Coronary artery (tissue), 2 donors: Measurements from ENCODE around the gene CENPVL3.

Experiments used
- DNase-seq: peaks from one replicate; pipeline ENCODE4 v3.0.0-alpha.2; 2017; ENCODE audit warnings: low spot score
- H3K27ac ChIP-seq, 2 donors: fragments of 200-600 bp; sonication (generic); one replicate each; pipeline ENCODE4 v1.5.1; 2016 to 2019
- H3K4me3 ChIP-seq: fragments of 200-600 bp; sonication (generic); 2 replicates; pipeline ENCODE4 v1.5.1; 2016; ENCODE audit warnings: mild to moderate bottlenecking, moderate library complexity
- TF ChIP-seq, protein P1 (sequence below): fragments of 200-600 bp; sonication (generic); IDR thresholded peaks from one replicate; pipeline ENCODE4 v1.5.1; 2019; ENCODE audit warnings: antibody characterized with exemption

Gene CENPVL3

DNA sequence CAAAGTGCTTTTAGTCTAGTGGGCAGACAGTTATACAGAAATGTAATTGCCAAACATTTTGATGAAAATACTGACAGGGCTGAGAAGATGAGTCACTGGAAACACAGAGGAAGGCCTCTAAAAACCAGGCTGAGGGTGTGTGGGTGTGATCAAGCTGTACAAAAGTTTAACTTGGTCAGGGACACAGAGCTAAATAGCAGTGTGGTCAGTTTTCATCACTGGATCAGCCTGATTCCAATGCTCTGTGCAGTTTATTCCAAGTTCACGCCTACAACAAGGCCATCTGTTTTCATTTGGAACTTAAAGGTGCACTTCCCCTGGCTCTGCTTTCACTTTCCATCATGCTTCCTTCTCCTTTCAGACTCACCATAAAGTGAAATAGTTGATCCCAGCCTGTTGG, 10.6 kb downstream of the CENPVL3 start:
- TF ChIP-seq, protein P1, sequence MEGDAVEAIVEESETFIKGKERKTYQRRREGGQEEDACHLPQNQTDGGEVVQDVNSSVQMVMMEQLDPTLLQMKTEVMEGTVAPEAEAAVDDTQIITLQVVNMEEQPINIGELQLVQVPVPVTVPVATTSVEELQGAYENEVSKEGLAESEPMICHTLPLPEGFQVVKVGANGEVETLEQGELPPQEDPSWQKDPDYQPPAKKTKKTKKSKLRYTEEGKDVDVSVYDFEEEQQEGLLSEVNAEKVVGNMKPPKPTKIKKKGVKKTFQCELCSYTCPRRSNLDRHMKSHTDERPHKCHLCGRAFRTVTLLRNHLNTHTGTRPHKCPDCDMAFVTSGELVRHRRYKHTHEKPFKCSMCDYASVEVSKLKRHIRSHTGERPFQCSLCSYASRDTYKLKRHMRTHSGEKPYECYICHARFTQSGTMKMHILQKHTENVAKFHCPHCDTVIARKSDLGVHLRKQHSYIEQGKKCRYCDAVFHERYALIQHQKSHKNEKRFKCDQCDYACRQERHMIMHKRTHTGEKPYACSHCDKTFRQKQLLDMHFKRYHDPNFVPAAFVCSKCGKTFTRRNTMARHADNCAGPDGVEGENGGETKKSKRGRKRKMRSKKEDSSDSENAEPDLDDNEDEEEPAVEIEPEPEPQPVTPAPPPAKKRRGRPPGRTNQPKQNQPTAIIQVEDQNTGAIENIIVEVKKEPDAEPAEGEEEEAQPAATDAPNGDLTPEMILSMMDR = no peak

DNA sequence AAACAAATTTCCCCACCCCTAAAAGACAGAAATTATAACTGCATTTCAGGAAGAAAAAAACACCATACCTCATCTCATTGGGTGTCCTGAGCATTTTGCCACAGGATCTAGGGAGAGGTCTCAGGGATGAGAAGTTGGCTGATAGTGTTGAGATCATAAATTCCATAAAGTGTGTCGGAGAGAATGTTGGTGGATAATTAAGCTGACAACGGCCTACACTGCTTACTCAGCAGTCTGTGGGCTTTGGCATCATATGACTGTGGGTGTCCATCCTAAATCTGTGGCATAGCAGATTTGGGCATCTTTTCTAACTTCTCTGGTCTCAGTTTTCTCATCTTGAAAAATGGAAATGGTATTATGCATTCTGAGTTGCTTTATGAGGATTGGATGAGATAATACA, 12.3 kb downstream of the CENPVL3 start:
- Histone ChIP-seq H3K27ac (no peak overlapping the region), H3K4me3 (no peak overlapping the region)
- no peak for DNase-seq
- TF ChIP-seq, protein P1 = no peak

More for the DNA sequence above, 10.6 kb downstream of the CENPVL3 start:
- Histone ChIP-seq H3K27ac (no peak overlapping the region), H3K4me3 (no peak overlapping the region)
- DNase-seq = no peak

DNA sequence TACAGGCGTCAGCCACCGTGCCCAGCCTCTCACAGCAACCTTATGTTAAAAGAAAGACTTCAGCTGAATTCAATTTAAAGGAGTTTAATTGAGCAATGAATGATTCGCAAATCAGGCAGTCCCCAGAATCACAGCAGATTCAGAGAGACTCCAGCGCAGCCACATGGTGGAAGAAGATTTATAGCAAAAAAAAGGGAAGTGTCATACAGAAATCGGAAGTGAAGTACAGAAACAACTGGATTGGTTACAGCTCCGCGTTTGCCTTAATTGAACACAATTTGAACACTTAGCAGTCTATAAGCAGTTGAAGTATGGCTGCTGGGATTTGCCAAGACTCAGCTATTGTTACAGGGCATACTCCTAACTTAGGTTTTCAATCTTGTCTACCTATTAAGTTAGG, 19.8 kb downstream of the CENPVL3 start:
- no peak overlapping the region for H3K27ac ChIP-seq
- no peak for DNase-seq
- H3K4me3 ChIP-seq = no peak overlapping the region
- TF ChIP-seq, protein P1 = no peak

DNA sequence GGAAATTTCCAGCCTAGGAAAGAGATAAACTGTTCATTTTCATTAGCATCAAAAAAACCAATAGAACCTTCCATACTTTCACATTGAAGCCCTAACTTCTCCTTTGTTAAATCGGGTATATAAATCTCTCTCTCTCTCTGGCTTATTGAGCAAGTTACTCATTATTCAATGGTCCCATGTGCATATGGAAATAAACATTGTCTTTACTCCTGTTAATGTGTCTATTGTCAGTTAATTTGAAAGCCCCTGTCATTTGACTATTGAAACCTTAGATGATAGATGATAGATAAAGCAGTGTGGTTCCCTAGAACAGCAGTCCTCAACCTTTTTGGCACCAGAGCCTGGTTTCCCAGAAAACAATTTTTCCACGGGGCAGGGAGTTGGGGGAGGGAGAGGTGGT, 46.8 kb downstream of the CENPVL3 start:
- Histone ChIP-seq H3K27ac (no peak overlapping the region), H3K4me3 (no peak overlapping the region)
- DNase-seq = no peak
- TF ChIP-seq, protein P1 = no peak

DNA sequence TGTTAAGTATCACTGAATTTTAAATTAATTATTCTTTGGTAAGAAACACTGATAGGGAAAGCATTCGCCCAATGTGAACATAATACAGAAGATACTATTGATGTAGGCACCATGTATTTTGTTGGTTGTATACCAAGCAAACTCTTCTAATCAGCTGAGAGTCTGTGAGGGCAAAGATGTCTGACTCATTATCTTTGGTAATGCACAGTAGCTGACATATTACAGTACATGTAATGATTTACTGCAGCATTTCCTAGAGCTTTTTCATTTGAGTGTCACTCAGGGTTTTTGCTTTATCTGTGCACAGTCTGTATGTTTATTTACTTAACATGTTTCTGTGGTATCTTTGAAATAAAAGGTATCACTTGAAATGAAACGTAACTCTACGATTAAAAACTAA, 49.2 kb downstream of the CENPVL3 start:
- no peak overlapping the region for H3K4me3 ChIP-seq
- DNase-seq = no peak
- TF ChIP-seq, protein P1 = no peak
- H3K27ac ChIP-seq = no peak overlapping the region

DNA sequence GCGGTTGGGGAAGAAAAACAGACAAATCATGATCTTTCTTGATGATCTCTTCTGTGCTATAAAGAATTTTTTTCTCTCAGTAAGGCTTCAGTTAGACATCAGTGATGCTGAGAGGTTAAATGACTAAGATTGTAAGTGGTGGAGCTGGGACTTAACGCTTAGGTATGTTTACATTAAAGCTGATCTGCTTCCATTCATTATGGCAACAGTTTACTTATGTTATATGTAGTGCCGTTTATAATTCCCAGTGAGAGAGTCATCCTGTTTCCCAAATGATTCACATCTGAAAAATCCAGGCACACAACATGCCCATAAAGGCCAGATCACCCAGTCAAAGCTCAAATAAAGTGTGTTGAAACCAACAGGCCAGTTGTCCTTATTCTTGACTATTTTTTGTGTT, 50.1 kb downstream of the CENPVL3 start:
- Histone ChIP-seq H3K27ac (no peak overlapping the region), H3K4me3 (no peak overlapping the region)
- DNase-seq = no peak
- TF ChIP-seq, protein P1 = no peak
